ENCODE results near the gene NR2C2AP.
A peak's percentile ranks its signal among the peaks of the same experiment; 100 is the strongest.
"Not testable (repeated sequence)": the region's sequence is repeated elsewhere in the genome, so short reads cannot be mapped to it uniquely, and the experiment has no call there.

Gene NR2C2AP

GRCh38 chr19:19179548-19180441 is 23.4 kb downstream of the NR2C2AP start:
- no peak for DNase-seq

DNA sequence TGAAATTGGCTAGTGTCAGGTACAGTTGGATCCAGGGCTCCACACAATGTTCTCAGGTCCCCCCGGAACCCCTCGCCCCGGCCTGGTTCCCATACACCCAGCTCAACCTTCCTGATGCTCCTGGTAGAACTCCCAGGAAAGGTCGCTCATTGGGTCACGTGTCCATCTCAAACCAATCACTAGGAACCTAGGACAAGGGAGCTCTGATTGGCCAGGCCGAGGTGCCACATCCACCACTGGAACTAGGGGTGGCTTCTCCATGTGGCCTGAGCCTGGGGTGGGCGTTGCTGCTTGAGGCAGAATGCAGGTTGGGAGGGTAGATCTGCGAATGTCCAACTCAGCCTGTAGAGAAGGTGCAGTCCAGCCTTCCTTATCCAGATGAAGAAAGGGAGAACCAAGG is 26.3 kb downstream of the NR2C2AP start:
- no peak for DNase-seq

GRCh38 chr19:19173243-19173642 is 30.0 kb downstream of the NR2C2AP start:
- not testable (repeated sequence) for DNase-seq

- no peak for DNase-seq
These were observed 31.2 kb downstream of the NR2C2AP start for GRCh38 chr19:19171821-19172532.

- DNase-seq = no peak
These were observed 32.1 kb downstream of the NR2C2AP start for GRCh38 chr19:19170873-19171672.

GRCh38 chr19:19170053-19170872 is 33.0 kb downstream of the NR2C2AP start, which contains the start of gene MEF2B:
Gene MEF2B, minus strand, starts transcription at chr19:19170263. Its CDS starts 19,528 bp downstream, at chr19:19150735.
- peak; percentile 49 for DNase-seq

DNA sequence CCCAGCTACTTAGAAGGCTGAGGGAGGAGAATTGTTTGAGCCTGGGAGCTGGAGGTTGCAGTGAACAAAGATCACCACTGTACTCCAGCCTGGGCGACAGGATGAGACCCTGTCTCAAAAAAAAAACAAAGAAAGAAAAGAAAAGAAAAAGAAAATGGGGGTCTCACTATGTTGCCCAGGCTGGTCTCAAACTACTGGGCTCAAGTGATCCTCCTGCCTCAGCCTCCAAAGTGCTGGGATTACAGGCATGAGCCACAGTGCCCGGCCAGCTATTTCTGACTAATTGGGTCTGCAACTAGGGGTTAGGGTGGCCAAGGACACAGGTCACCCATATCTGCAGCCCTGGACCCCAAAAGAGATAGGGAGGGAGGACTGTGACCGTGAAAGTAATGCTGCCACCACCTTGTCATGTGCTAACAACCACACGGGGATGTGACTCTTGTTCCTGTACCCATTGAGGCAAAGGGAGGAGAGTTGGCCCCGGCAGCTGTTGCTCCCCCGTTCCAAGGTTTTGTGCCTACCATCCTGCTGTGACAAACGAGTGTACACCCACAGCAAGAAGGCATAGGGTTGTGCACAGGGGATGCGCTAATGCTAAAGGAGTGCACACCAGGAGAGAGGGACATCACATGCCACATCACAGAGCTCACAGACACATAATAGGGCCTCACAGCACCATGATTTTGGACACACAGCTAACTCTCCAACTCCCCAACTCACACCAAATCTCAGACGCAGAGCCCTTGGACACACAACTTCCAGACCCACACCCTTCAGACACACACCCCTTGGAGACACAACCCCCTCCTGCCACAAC is 33.8 kb downstream of the NR2C2AP start:
- no peak for DNase-seq

GRCh38 chr19:19167612-19168011 is 35.6 kb downstream of the NR2C2AP start:
- DNase-seq = no peak

DNA sequence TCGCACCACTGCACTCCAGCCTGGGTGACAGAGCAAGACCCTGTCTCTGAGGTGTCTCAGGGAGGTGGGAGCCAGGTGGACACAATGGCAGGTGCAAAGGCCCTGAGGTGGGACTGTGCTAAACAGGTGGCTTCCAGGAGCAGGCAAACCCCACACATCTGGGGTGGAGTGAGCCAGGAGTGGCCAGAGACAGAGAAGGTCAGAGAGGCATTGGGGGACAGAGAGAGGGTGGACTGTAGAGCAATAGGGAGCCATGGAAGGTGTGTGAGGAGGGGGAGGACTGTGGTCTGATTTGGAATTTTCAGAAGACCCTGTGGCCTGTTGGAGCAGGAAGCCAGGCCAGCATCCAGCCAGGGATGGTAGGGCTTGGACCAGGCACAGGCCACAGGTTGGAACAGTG is 37.8 kb downstream of the NR2C2AP start:
- no peak for DNase-seq

GRCh38 chr19:19162495-19162894 is 40.7 kb downstream of the NR2C2AP start:
- no peak for DNase-seq

GRCh38 chr19:19160461-19161035 is 42.7 kb downstream of the NR2C2AP start:
- DNase-seq = no peak

GRCh38 chr19:19159534-19159933 is 43.7 kb downstream of the NR2C2AP start:
- DNase-seq = no peak

DNA sequence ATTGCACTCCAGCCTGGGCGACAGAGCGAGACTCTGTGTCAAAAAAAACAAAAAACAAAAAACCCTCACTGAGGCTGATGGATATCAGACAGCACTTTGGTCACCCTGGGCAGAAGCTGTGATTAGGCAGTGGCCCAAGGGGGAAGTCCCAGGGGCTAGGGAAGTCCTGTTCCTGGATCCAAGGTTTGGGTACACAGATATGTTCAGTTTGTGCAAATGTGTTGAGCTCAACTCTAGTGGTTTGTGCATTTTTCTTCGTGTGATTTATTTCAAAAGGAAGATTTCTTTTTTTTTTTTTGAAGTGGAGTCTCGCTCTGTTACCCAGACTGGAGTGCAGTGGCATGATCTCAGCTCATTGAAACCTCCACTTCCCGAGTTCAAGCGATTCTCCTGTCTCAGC is 45.4 kb downstream of the NR2C2AP start:
- DNase-seq = no peak

- no peak for DNase-seq
These were observed 47.6 kb downstream of the NR2C2AP start for GRCh38 chr19:19155495-19156219.

- no peak for DNase-seq
These were observed 48.3 kb downstream of the NR2C2AP start for GRCh38 chr19:19154768-19155494.

GRCh38 chr19:19152668-19153384 is 50.4 kb downstream of the NR2C2AP start:
- DNase-seq = no peak

GRCh38 chr19:19151418-19151817 is 51.8 kb downstream of the NR2C2AP start:
- DNase-seq = no peak

Measured in activated gamma-delta T cell (primary cell).